HG03103 (cell line): Measurements from ENCODE around the gene SFT2D3.

Source experiments
- ATAC-seq: cut with Tn5 transposase; IDR thresholded peaks from one replicate; pipeline ENCODE4 v1.9.1; 2021; ENCODE audit warnings: low read depth; ENCODE audit not compliant: unreplicated experiment

Gene SFT2D3

DNA sequence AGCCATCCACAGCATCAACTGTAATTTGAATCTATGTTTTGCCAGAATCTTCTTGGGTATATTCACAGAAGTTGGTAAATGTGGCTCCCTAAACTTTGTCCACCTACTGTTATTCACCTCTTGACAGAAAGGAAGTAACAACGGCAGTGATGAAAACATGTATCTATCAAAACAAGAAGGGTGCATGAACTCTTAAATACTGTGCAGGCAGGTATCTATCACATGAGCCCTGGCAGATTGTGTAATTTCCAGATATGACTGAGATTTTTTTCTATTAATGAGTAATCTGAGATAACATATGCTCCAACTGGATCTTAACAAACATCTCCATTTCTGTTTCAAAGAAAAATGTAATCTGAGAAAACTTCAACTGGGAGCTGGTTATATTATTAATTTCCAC lies 36.6 kb downstream of the SFT2D3 start:
- no peak for ATAC-seq

DNA sequence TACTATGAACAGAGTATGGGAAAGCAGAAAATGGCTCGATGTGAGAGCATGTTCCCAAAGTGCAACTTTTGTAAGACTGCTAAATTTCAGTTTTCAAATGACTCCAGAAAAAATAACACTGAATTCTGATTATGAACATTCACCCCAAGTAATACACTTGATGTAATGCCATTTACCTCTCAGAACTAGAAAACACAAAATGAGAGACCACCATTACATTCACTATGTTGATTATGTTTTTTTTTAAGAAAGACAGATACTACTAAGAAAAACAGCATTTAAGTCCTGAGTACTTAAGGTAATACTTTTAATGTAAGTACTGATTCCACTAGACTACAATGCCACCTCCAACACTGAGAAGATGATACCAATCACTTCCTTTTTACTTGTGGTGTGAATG lies 38.5 kb downstream of the SFT2D3 start:
- ATAC-seq, result no peak

DNA sequence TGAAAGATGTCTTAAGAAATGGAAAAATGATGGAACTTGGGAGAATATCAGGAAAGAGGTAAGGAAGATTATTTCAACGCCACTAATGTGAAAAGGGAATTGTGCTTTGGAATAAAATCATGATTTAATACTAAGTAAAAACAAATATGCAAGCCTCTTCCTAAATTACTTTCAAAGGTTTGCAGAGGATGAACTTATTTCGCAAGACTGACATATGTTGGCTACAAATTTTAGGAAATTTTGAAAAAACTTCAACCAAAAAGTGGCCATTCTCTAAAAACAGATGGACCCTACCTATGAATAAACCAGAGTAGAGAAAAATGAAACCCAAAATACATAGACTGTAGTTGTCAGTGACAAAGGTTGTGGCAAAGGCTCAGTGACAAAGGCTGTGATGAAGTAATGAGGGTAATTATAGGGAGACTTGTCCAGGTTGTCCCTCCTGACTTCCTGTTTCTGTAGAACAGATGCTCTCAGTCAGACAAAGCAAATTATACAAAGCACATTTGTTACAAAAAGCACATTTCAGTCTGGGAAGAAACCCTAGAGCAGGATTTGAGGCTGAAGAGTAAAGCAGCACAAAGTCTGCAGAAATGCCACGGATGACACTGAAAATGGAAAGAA lies 39.5 kb downstream of the SFT2D3 start:
- ATAC-seq, result no peak

DNA sequence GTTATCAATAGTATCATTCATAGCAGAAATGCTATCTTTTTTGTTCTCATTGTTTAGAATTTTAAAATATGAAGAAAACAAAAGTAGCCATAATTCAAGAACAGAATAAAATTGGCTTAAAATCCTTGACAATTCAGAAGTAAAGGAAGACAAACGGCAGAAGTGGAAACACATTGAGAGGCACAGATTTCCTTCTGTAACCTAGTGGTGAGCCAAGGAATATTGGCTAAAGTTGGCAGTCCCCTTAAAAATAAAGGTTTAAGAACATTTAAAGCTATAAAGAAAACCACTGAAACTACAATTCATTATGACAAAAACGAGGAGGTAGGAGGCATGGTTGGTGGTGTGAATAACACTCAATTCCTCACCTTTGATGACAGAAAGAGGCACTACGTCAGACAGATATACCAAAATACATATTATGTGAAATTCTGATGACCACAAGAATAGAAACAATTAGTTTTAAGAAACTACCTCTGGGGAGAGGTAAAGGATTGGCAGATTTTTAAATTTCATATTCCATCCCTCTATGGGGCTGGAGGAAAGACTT lies 42.3 kb downstream of the SFT2D3 start:
- no peak for ATAC-seq

DNA sequence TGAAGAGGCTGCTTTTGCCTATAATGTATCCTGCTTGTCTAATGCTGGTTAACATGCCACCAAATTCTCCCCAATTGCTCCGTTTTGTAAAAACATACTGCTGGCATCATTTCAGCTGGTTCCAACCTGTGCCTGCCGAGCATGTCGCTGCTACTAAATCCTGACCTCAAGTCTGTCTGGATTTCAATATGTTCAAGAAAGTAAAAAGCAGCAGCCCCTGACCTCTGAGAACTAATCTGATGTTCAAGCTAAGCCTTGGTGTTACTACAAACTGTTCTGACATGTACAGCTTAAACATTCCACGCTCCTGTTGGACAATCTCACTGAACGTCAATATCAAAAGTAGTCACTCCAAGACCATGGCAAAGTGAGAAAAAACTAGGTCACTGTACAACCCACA lies 46.3 kb downstream of the SFT2D3 start:
- no peak for ATAC-seq

DNA sequence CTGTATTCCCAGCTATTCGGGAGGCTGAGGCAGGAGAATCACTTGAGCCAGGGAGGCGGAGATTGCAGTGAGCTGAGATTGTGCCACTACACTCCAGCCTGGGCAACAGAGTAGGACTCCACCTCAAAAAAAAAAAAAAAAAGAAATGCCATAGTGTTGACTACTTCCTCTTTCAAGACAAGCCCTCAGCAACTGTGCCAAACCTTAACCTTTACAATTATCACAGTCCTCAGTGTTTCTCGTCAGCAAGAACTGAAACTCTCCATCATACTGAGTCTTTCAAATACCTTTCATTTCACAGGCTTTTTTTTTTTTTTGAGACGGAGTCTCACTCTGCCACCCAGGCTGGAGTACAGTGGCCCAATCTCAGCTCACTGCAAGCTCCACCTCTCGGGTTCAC lies 48.2 kb downstream of the SFT2D3 start:
- peak; percentile 97 for ATAC-seq

DNA sequence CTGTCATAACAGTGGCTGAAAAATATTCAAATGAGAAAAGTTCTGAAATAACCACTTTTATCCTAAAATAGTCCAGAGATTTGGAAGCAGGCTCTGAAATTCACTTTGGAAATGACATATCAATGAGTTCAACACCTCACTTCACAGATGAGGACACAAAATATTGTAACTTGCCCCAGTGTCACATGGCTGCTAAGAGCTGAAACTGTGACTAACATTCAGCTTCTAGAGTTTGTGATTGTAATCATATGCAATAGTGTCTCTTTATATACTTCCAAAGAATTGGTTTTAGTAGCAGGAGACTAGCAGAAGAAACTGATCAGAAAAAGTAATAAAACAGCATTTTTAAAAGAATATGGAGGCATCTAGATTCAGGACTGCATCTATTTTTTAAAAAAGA lies 52.1 kb downstream of the SFT2D3 start:
- no peak for ATAC-seq

DNA sequence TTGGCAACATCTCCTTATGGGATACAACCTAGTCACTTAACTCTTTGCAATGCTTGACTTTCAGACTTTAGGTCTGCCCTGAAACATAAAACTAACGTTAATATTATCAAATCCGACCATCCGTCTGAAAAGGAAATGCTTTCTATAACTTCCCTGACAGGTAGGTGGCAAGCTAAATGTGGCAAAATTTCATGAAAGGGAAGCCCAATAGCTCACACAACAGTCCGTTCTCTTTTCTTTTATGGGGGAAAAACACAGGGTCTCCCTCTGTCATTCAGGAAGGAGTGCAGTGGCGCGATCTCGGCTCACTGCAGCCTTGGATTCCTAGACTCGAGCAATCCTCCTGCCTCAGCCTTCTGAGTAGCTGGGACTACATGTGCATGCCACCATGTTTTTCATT lies 52.9 kb downstream of the SFT2D3 start:
- no peak for ATAC-seq
